ENCODE data around the gene CMTM4. TPM values are rescaled to one million over a fixed set of nuclear protein-coding genes. Genes with fewer than 3 reads are reported as not detected.
"Not testable (repeated sequence)": the region's sequence is repeated elsewhere in the genome, so short reads cannot be mapped to it uniquely, and the experiment has no call there.

CMTM4 gene
- total RNA-seq, 1 donor from 2014 or later = 10.4 TPM

DNA sequence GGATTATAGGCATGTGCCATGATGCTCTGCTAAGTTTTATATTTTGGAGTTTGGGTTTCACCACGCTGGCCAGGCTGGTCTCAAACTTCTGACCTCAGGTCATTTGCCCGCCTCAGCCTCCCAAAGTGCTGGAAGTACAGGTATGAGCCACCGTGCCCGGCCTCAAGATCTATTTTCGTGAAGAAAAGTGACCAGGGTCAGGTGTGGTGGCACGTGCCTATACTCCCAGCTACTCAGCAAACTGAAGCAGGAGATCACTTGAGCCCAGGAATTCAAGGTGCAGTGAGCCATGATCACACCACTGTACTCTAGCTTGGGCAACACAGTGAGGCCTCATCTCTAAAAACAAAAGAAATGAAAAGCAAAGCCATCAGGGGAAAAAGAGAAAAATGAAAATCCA, 18.7 kb downstream of the CMTM4 start:
- Histone ChIP-seq H3K4me1 (ENCODE audit: control insufficient read depth in 3 of 3, insufficient read depth in 3 of 3, low read length in 3 of 3) (peaks cover 0 to 9% (median 0%) of the 10 kb centered on the region in 3 donors), H3K27ac (ENCODE audit: low read depth, low read length) (no peak overlapping the region), H3K27me3 (ENCODE audit: control insufficient read depth in 3 of 3, insufficient read depth in 3 of 3, low read length in 3 of 3) (no peaks in the 10 kb centered on the region), H3K9me3 (ENCODE audit: control insufficient read depth in 3 of 3, low read length in 3 of 3) (no peaks in the 10 kb centered on the region), H3K36me3 (ENCODE audit: control insufficient read depth in 3 of 3, insufficient read depth in 3 of 3, low read length in 3 of 3) (peaks cover 0 to 2% (median 0%) of the 10 kb centered on the region in 3 donors), H3K9ac (ENCODE audit: low read depth in 1 of 3, low read length in 3 of 3) (no peak overlapping the region), H3K4me3 (ENCODE audit: low read length in 3 of 3) (no peak overlapping the region)

DNA sequence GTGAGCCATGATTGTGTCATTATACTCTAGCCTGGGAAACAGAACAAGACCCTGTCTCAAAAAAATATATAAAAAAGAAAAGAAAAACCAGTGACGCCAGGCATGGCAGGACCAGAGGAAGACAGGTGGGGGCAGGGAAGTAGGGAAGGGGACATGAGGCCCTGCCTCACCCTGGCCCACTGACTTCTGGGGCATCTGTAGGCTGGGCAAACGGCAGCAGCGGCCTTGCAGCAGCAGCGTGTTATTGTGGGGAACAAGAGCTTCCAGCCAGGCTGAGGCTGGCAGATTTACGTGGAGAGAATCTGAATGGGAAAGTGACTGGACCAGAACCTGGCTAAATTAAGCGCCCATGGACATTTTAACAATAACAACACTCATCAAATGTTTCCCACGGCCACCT, 19.4 kb downstream of the CMTM4 start:
- H3K4me1 ChIP-seq (ENCODE audit: control insufficient read depth in 3 of 3, insufficient read depth in 3 of 3, low read length in 3 of 3) = peaks cover 0 to 9% (median 0%) of the 10 kb centered on the region in 3 donors
- no peak overlapping the region for H3K27ac ChIP-seq (ENCODE audit: low read depth, low read length)
- no peaks in the 10 kb centered on the region for H3K9me3 ChIP-seq (ENCODE audit: control insufficient read depth in 3 of 3, low read length in 3 of 3)
- H3K9ac ChIP-seq (ENCODE audit: low read depth in 1 of 3, low read length in 3 of 3) = peak overlapping the region in 1 of 3 donors; percentile 20
- no peaks in the 10 kb centered on the region for H3K27me3 ChIP-seq (ENCODE audit: control insufficient read depth in 3 of 3, insufficient read depth in 3 of 3, low read length in 3 of 3)
- peaks cover 0 to 2% (median 0%) of the 10 kb centered on the region in 3 donors for H3K36me3 ChIP-seq (ENCODE audit: control insufficient read depth in 3 of 3, insufficient read depth in 3 of 3, low read length in 3 of 3)
- no peak overlapping the region for H3K4me3 ChIP-seq (ENCODE audit: low read length in 3 of 3)

DNA sequence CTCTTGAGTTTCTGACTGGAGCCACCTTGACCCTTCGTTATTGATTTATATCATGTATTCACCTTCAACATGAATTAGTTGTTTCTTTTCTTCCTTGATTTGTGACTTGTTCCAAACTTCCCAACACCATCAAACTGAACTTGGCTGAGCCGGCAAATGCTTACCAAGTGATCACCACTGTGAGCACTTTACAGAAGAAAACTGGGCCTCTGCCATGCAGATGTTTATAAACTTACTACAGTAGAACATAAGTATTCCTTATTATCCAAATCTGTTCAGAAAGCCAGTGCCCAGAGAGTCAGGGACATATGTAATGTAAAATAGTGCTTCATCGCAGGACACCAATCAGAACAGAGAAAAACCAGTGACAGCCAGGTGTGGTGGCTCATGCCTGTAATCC, 19.9 kb downstream of the CMTM4 start:
- H3K4me1 ChIP-seq (ENCODE audit: control insufficient read depth in 3 of 3, insufficient read depth in 3 of 3, low read length in 3 of 3) = peaks cover 0 to 9% (median 0%) of the 10 kb centered on the region in 3 donors
- peaks cover 0 to 2% (median 0%) of the 10 kb centered on the region in 3 donors for H3K36me3 ChIP-seq (ENCODE audit: control insufficient read depth in 3 of 3, insufficient read depth in 3 of 3, low read length in 3 of 3)
- no peaks in the 10 kb centered on the region for H3K27me3 ChIP-seq (ENCODE audit: control insufficient read depth in 3 of 3, insufficient read depth in 3 of 3, low read length in 3 of 3)
- H3K27ac ChIP-seq (ENCODE audit: low read depth, low read length) = no peak overlapping the region
- H3K9ac ChIP-seq (ENCODE audit: low read depth in 1 of 3, low read length in 3 of 3) = no peak overlapping the region
- no peak overlapping the region for H3K4me3 ChIP-seq (ENCODE audit: low read length in 3 of 3)
- no peaks in the 10 kb centered on the region for H3K9me3 ChIP-seq (ENCODE audit: control insufficient read depth in 3 of 3, low read length in 3 of 3)

DNA sequence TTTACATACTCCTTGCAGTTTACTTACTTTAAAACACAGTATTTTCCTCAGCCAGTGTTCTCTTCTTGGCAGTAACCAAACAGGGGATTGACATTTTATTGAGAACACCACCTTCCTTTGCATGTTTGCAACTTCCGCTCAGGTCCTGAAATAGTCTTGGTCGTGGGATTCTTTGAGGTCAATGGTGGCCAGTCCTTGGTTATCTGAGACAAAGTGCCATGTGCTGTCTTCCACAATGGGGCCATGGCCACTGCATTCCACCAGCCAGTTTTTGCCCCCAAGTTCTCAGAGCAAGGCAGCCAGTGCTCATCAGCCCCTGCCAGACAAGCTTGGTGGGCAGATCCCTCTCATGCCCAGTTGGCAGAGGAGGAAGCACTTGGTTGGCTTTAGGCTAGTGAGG, 22.9 kb downstream of the CMTM4 start:
- Histone ChIP-seq H3K9ac (ENCODE audit: low read depth in 1 of 3, low read length in 3 of 3) (no peak overlapping the region), H3K4me1 (ENCODE audit: control insufficient read depth in 3 of 3, insufficient read depth in 3 of 3, low read length in 3 of 3) (peaks cover 0 to 9% (median 0%) of the 10 kb centered on the region in 3 donors), H3K27me3 (ENCODE audit: control insufficient read depth in 3 of 3, insufficient read depth in 3 of 3, low read length in 3 of 3) (no peaks in the 10 kb centered on the region), H3K4me3 (ENCODE audit: low read length in 3 of 3) (no peak overlapping the region), H3K36me3 (ENCODE audit: control insufficient read depth in 3 of 3, insufficient read depth in 3 of 3, low read length in 3 of 3) (peaks cover 0 to 2% (median 0%) of the 10 kb centered on the region in 3 donors), H3K27ac (ENCODE audit: low read depth, low read length) (no peak overlapping the region), H3K9me3 (ENCODE audit: control insufficient read depth in 3 of 3, low read length in 3 of 3) (no peaks in the 10 kb centered on the region)

DNA sequence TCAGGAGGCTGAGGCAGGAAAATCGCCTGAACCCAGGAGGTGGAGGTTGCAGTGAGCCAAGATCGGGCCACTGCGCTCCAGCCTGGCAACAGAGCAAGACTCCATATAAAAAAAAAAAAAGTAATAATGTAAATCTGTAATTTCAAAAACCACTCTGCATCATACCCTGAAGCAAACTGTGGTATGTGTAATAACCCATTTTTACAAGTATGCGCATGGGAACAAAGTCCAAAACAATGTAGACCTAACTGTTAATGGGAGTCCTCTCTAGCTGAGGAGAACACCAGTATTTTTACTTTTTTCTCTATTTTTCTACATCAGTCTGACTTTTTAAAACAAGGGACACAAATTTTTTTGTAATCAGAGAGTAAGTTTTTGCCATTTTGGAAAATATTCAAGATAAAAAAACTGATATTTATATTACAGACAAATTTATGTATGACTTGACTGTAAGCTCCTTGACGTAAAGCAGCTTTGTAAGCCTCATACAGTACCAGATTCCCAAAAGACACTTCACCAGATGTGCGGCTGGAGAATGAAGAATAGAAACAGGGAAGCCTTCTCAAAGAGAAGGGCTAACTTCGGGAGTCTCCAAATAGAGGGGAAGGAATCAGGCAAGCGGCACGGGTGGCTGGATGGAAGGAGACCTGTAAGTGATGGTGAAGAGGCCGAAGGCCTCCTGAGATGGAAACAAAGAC, 25.7 kb downstream of the CMTM4 start:
- Histone ChIP-seq H3K4me3 (ENCODE audit: low read length in 3 of 3) (no peak overlapping the region), H3K9me3 (ENCODE audit: control insufficient read depth in 3 of 3, low read length in 3 of 3) (no peaks in the 10 kb centered on the region), H3K4me1 (ENCODE audit: control insufficient read depth in 3 of 3, insufficient read depth in 3 of 3, low read length in 3 of 3) (no peaks in the 10 kb centered on the region), H3K27me3 (ENCODE audit: control insufficient read depth in 3 of 3, insufficient read depth in 3 of 3, low read length in 3 of 3) (no peaks in the 10 kb centered on the region), H3K9ac (ENCODE audit: low read depth in 1 of 3, low read length in 3 of 3) (no peak overlapping the region), H3K36me3 (ENCODE audit: control insufficient read depth in 3 of 3, insufficient read depth in 3 of 3, low read length in 3 of 3) (no peaks in the 10 kb centered on the region), H3K27ac (ENCODE audit: low read depth, low read length) (no peak overlapping the region)

DNA sequence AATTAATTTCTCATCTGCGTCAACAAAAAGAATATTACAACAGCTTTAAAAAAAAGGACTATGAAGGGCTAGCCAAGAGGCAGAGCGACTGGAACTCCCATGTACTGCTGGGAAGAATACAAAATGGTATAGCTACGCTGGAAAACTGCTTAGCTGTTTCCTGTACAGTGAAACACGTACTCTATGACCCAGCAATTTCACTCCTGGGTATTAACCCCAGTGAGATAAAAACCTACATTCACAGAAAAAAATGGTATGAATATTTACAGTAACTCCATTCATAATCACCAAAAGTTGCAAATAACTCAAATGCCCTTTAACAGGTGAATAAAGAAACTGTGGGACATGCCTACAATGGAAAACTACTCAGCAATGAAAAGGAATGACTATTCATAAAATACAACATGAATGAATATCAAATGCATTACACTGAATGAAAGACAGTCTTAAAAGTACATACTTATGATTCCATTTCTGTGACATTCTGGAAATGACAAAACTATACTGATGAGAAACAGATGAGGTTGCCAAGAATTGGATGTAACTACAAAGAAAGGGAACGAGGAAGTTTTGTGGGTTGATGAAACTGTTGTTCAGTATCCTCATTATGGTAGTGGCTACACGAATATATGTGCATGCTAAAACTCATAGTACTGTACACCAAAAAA, 27.6 kb downstream of the CMTM4 start:
- H3K27me3 ChIP-seq (ENCODE audit: control insufficient read depth in 3 of 3, insufficient read depth in 3 of 3, low read length in 3 of 3) = no peaks in the 10 kb centered on the region
- H3K4me3 ChIP-seq (ENCODE audit: low read length in 3 of 3) = no peak overlapping the region

DNA sequence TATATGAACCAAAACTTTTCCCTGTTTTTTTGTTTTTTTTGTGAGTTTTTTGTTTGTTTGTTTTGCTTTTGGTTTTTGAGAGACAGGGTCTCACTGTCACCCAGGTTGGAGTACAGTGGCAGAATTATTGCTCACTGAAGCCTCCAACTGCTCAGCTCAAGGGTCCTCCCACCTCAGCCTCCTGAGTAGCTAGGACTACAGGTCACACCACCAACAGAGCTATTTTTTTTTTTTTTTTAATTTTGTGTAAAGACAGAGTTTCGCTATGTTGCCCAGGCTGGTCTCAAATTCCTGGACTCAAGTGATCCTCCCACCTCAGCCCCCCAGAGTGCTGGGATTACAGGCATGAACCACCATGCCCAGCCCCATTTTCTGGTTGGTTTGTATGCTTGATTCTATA, 28.6 kb downstream of the CMTM4 start:
- Histone ChIP-seq H3K27ac (ENCODE audit: low read depth, low read length) (no peak overlapping the region), H3K4me1 (ENCODE audit: control insufficient read depth in 3 of 3, insufficient read depth in 3 of 3, low read length in 3 of 3) (no peaks in the 10 kb centered on the region), H3K27me3 (ENCODE audit: control insufficient read depth in 3 of 3, insufficient read depth in 3 of 3, low read length in 3 of 3) (no peaks in the 10 kb centered on the region), H3K36me3 (ENCODE audit: control insufficient read depth in 3 of 3, insufficient read depth in 3 of 3, low read length in 3 of 3) (no peaks in the 10 kb centered on the region), H3K9ac (ENCODE audit: low read depth in 1 of 3, low read length in 3 of 3) (no peak overlapping the region), H3K9me3 (ENCODE audit: control insufficient read depth in 3 of 3, low read length in 3 of 3) (no peaks in the 10 kb centered on the region), H3K4me3 (ENCODE audit: low read length in 3 of 3) (no peak overlapping the region)

More for the DNA sequence above, 27.6 kb downstream of the CMTM4 start:
- no peak overlapping the region for H3K9ac ChIP-seq (ENCODE audit: low read depth in 1 of 3, low read length in 3 of 3)
- no peaks in the 10 kb centered on the region for H3K9me3 ChIP-seq (ENCODE audit: control insufficient read depth in 3 of 3, low read length in 3 of 3)
- no peak overlapping the region for H3K27ac ChIP-seq (ENCODE audit: low read depth, low read length)
- H3K4me1 ChIP-seq (ENCODE audit: control insufficient read depth in 3 of 3, insufficient read depth in 3 of 3, low read length in 3 of 3) = no peaks in the 10 kb centered on the region
- H3K36me3 ChIP-seq (ENCODE audit: control insufficient read depth in 3 of 3, insufficient read depth in 3 of 3, low read length in 3 of 3) = no peaks in the 10 kb centered on the region

DNA sequence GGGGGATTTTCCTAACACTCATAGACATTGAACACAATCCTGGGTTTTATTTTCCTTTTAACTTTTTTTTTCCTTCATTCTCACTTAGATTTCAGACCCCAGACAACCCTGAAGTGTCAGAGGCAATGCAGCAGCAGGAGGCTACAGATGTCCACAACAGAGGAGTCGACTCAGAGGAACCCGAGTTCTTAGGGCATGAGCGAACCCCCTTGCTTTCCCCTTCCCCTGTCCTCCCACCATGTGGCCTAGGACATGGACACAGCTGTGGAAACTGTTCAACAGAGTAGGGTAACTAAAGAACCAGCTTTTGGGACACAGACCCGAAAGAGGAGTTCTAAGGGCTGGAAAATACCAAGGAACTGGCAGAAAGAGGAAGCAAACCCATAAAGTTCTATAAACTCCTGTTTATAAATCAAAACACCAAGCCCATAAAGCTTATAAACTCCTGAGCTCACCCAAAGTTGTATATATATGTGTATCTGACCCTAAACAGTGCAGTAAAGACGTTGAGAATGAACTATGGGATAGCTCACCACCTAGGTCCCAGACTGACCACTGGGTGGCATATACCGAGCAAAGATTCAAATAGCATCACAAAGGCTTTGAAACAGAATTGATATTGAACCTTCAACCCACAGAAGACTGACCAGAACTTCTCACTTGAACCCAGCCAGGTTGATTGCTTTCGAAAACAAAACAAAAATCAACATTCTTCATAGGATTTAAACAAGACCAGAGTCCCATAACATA, 33.9 kb downstream of the CMTM4 start:
- H3K9me3 ChIP-seq (ENCODE audit: control insufficient read depth in 3 of 3, low read length in 3 of 3) = no peaks in the 10 kb centered on the region
- H3K4me3 ChIP-seq (ENCODE audit: low read length in 3 of 3) = no peak overlapping the region
- H3K9ac ChIP-seq (ENCODE audit: low read depth in 1 of 3, low read length in 3 of 3) = peak overlapping the region in 1 of 3 donors; percentile 50
- no peaks in the 10 kb centered on the region for H3K36me3 ChIP-seq (ENCODE audit: control insufficient read depth in 3 of 3, insufficient read depth in 3 of 3, low read length in 3 of 3)
- peaks cover 14 to 18% (median 17%) of the 10 kb centered on the region in 3 donors for H3K4me1 ChIP-seq (ENCODE audit: control insufficient read depth in 3 of 3, insufficient read depth in 3 of 3, low read length in 3 of 3)
- peak overlapping the region; percentile 92 for H3K27ac ChIP-seq (ENCODE audit: low read depth, low read length)
- no peaks in the 10 kb centered on the region for H3K27me3 ChIP-seq (ENCODE audit: control insufficient read depth in 3 of 3, insufficient read depth in 3 of 3, low read length in 3 of 3)

DNA sequence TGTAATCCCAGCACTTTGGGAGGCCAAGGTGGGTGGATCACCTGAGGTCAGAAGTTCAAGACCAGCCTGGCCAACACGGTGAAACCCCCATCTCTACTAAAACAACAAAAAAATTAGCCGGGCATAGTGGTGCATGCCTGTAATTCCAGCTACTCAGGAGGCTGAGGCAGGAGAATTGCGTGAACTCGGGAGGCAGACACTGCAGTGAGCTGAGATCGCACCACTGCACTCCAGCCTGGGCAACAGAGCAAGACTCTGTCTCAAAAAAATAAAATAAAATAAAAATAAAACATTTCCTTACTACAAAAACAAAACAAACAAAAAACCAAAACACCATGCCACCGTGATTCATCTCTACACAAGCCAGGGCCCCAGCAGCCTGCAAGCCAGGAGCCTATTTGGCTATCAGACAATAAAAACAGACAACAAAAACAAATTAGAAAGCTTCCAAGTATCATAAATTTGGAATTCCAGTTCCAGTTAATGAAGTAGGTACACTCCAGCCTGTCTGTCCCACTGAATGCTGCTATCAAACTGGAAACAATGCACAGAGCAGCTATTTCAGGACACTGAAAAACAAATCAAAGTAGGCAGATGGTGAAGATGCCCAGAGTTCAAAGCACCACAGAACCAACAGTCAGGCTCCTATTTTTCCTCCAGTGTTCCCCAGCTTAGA, 34.7 kb downstream of the CMTM4 start:
- not testable (repeated sequence) for H3K4me3 ChIP-seq (ENCODE audit: low read length in 3 of 3); H3K9me3 ChIP-seq (ENCODE audit: control insufficient read depth in 3 of 3, low read length in 3 of 3); H3K36me3 ChIP-seq (ENCODE audit: control insufficient read depth in 3 of 3, insufficient read depth in 3 of 3, low read length in 3 of 3); H3K27me3 ChIP-seq (ENCODE audit: control insufficient read depth in 3 of 3, insufficient read depth in 3 of 3, low read length in 3 of 3)
- H3K4me1 ChIP-seq (ENCODE audit: control insufficient read depth in 3 of 3, insufficient read depth in 3 of 3, low read length in 3 of 3) = peaks cover 14 to 18% (median 17%) of the 10 kb centered on the region in 3 donors
- H3K27ac ChIP-seq (ENCODE audit: low read depth, low read length) = peak overlapping the region; percentile 92
- peak overlapping the region in 2 of 3 donors; percentile 5 to 50 for H3K9ac ChIP-seq (ENCODE audit: low read depth in 1 of 3, low read length in 3 of 3)

Measured in skeletal muscle tissue (tissue), 4 donors.